ENCODE results near the gene RNF138.

DNA sequence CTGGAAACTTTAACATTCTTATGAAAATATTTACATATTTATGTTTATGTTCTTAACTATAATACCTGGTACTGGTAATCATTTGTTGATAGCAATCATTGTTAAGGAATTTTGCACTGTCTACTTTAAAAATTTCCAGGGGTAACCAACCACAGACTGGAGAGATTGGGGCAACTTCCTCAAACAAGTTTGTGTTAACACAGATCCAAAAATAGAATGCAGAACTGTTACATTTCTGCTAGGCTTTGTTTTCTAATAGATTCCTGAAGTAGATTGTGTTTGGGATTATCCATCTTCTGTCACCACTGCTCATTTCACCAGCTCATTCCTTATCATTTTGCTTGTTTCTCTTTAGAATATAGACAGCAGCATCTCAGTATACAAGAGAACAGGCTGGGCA is 49.3 kb upstream of the RNF138 start:
- TF ChIP-seq, protein P1, sequence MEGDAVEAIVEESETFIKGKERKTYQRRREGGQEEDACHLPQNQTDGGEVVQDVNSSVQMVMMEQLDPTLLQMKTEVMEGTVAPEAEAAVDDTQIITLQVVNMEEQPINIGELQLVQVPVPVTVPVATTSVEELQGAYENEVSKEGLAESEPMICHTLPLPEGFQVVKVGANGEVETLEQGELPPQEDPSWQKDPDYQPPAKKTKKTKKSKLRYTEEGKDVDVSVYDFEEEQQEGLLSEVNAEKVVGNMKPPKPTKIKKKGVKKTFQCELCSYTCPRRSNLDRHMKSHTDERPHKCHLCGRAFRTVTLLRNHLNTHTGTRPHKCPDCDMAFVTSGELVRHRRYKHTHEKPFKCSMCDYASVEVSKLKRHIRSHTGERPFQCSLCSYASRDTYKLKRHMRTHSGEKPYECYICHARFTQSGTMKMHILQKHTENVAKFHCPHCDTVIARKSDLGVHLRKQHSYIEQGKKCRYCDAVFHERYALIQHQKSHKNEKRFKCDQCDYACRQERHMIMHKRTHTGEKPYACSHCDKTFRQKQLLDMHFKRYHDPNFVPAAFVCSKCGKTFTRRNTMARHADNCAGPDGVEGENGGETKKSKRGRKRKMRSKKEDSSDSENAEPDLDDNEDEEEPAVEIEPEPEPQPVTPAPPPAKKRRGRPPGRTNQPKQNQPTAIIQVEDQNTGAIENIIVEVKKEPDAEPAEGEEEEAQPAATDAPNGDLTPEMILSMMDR (IDR thresholded peaks at IDR 0.05), result no peak
- no peak for TF ChIP-seq POLR2A (IDR thresholded peaks at IDR 0.05)

All from thyroid gland (tissue), 4 donors.